HUES64 (cell line): ENCODE results near the gene CNTNAP5.

Experiments used
- H3K27ac ChIP-seq: 2 replicates; pipeline ENCODE4 v1.7.0; 2013; ENCODE audit warnings: low read depth, low read length, inconsistent platforms
- H3K27me3 ChIP-seq: 2 replicates; pipeline ENCODE4 v1.6.1; 2013; ENCODE audit warnings: mild to moderate bottlenecking, low read length; ENCODE audit not compliant: insufficient read depth
- H3K36me3 ChIP-seq: 2 replicates; pipeline ENCODE4 v1.6.1; 2013; ENCODE audit warnings: mild to moderate bottlenecking, low read length; ENCODE audit not compliant: insufficient read depth
- H3K4me1 ChIP-seq: 2 replicates; pipeline ENCODE4 v1.6.1; 2013; ENCODE audit warnings: mild to moderate bottlenecking, low read length, moderate library complexity; ENCODE audit not compliant: insufficient read depth
- H3K4me3 ChIP-seq: 2 replicates; pipeline ENCODE4 v1.5.1; 2013; ENCODE audit warnings: mild to moderate bottlenecking, low read length, moderate library complexity
- H3K9ac ChIP-seq: 2 replicates; pipeline ENCODE4 v1.6.1; 2013; ENCODE audit warnings: mild to moderate bottlenecking, low read depth, low read length
- H3K9me3 ChIP-seq: 2 replicates; pipeline ENCODE4 v1.6.1; 2013; ENCODE audit warnings: low read depth, low read length; ENCODE audit not compliant: insufficient read depth
- WGBS: fragments of 150-250, 120-280 bp; methylation state at CpG from one replicate; pipeline ENCODE4 v1.1.7; 2013; ENCODE audit warnings: missing lambda C conversion rate; 5-methylcytosine and 5-hydroxymethylcytosine counted together

The CNTNAP5 gene

DNA sequence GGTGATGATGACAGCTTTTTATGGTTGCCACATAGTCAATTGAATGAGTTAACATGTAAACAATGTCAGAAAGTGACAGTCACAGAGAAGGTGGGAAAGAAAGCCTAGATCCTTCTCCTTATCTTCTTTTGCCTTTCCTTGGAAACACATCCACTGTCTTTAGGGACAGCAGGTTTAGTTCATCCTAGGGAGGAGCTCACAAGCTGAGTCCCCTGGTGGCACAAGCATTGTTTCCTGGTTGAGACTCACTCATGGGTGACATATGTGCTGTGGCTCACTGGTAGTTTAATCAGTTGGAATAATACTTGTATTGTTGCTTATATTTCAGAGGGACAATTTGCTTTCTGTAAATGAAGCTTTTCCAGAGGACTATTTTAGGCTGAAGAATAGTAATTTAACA, 598.5 kb downstream of the CNTNAP5 start:
- Histone ChIP-seq H3K4me3 (no peak overlapping the region), H3K9me3 (no peaks in the 10 kb centered on the region), H3K27ac (no peak overlapping the region), H3K9ac (no peak overlapping the region), H3K36me3 (no peaks in the 10 kb centered on the region), H3K4me1 (no peaks in the 10 kb centered on the region), H3K27me3 (no peaks in the 10 kb centered on the region)

DNA sequence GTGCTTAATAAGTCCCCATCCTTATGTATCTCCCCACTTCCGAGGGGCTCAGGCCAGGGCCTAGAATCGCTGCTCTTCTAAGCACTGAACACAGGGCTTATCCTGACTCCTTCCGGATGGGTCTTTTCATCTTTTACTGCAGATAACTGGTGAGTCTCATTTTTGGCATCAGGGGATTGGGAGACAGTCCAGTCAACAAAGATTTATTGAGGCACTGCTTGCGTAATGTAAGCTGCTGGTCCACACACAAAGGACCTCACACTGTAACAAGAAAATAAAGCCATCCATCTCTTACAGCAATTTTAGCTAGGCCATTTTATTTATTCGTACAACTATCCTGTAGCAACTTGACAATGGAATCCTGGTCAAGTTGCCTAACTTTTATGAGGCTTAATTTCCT, 600.5 kb downstream of the CNTNAP5 start:
- H3K27me3 ChIP-seq: no peaks in the 10 kb centered on the region
- H3K9me3 ChIP-seq: no peaks in the 10 kb centered on the region
- H3K27ac ChIP-seq: no peak overlapping the region
- no peak overlapping the region for H3K4me3 ChIP-seq
- no peaks in the 10 kb centered on the region for H3K36me3 ChIP-seq
- 99% methylated on average over 5 of the region's 5 CpGs for WGBS
- no peaks in the 10 kb centered on the region for H3K4me1 ChIP-seq
- no peak overlapping the region for H3K9ac ChIP-seq

DNA sequence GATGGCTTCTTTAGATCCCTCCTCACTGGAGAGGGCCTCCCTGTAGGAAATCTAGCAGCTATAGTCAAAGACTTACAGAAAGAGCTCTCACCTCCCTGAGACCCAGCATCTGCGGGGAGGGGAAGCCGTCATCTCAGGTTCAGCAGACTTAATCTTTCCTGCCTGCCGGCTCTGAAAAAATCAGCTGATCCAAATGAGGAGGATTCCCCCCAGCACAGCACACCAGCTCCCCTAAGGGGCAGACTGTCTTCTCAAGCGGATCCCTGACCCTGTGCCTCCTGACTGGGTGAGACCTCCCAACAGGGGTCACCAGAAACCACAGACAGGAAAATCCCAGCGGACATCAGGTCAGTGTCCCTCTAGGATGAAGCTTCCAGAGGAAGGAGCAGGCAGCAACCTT, 601.9 kb downstream of the CNTNAP5 start:
- no peak overlapping the region for H3K4me3 ChIP-seq

DNA sequence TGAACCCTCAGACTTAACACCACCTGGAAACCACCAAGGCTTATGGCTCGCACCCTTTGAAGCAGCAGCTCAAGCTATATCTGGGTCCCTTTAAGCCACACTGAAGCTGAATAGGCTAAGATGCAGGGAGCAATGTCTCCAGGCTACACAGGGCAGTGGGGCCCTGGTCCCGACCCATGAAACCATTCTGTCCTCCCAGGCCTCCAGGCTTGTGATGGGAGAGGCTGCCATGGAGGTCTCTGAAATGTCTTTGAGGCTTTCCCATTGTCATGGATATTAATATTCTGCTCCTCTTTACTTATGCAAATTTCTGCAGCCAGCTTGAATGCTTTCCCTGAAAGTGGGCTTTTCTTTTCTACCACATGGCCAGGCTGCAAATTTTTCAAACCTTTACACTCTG, 608.7 kb downstream of the CNTNAP5 start:
- H3K36me3 ChIP-seq: no peaks in the 10 kb centered on the region
- 96% methylated on average over 2 of the region's 2 CpGs for WGBS
- no peak overlapping the region for H3K9ac ChIP-seq
- no peaks in the 10 kb centered on the region for H3K27me3 ChIP-seq
- no peak overlapping the region; the same call in 1 of the 2 replicates for H3K4me3 ChIP-seq
- no peak overlapping the region for H3K27ac ChIP-seq
- H3K9me3 ChIP-seq: peaks cover 27% of the 10 kb centered on the region; the same call in 1 of the 2 replicates
- no peaks in the 10 kb centered on the region for H3K4me1 ChIP-seq

More for the DNA sequence above, 601.9 kb downstream of the CNTNAP5 start:
- no peaks in the 10 kb centered on the region for H3K4me1 ChIP-seq
- peaks cover 4% of the 10 kb centered on the region; the same call in 1 of the 2 replicates for H3K9me3 ChIP-seq
- H3K36me3 ChIP-seq: no peaks in the 10 kb centered on the region
- no peak overlapping the region for H3K9ac ChIP-seq
- 92% methylated on average over 5 of the region's 5 CpGs for WGBS
- no peak overlapping the region for H3K27ac ChIP-seq
- H3K27me3 ChIP-seq: no peaks in the 10 kb centered on the region

DNA sequence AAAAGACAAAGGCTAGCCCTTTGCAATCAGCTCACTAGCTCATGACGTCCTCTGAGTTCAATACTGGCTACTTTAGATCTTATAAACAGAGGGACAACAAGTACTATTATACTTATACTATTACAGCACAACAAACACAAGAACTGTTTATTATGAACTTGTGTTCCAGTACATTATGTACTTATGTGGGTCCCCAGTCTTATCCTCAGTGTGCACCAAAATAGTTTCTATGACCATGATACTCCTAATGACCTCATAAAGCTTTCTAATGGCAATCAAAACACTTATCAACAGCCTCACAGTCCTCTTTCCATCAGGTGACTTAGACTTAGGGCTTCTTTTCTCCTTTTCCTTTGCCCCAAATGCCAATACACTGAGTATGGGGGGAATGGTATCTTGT, 614.4 kb downstream of the CNTNAP5 start:
- no peak overlapping the region for H3K27ac ChIP-seq
- no peaks in the 10 kb centered on the region for H3K36me3 ChIP-seq
- H3K27me3 ChIP-seq: no peaks in the 10 kb centered on the region
- peaks cover 4% of the 10 kb centered on the region; the same call in 1 of the 2 replicates for H3K9me3 ChIP-seq
- H3K9ac ChIP-seq: no peak overlapping the region
- 84% methylated on average over 1 of the region's 1 CpG for WGBS
- no peaks in the 10 kb centered on the region for H3K4me1 ChIP-seq
- no peak overlapping the region for H3K4me3 ChIP-seq

DNA sequence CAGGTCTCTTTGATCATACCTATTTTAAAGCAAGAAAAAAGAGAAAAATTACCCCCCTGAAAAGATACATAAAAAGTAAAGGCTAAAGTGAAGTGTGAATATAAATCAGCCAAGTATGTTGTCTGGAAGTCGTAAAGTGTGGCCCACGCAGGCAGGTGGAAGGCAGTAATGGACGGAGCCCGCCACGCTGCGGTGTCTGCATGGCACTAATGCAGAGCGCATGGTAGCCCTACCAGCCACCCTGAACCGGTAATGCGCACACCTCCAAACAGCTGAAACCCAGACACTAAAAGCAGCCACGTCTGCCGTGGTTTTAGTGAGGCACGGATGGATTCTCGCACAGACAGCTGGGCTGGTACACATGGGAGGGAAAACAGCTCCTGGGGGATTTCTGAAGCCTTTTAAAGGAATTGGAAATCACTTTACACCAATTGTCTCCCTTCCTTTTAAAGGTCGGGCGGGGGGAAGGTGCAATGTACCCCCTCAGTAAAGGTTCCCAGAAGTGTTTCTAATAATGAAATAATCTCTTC, 615.2 kb downstream of the CNTNAP5 start:
- Histone ChIP-seq H3K36me3 (no peaks in the 10 kb centered on the region), H3K27me3 (no peaks in the 10 kb centered on the region), H3K27ac (no peak overlapping the region), H3K9ac (no peak overlapping the region), H3K4me1 (no peaks in the 10 kb centered on the region), H3K4me3 (no peak overlapping the region), H3K9me3 (no peaks in the 10 kb centered on the region)
- 97% methylated on average over 15 of the region's 15 CpGs for WGBS

DNA sequence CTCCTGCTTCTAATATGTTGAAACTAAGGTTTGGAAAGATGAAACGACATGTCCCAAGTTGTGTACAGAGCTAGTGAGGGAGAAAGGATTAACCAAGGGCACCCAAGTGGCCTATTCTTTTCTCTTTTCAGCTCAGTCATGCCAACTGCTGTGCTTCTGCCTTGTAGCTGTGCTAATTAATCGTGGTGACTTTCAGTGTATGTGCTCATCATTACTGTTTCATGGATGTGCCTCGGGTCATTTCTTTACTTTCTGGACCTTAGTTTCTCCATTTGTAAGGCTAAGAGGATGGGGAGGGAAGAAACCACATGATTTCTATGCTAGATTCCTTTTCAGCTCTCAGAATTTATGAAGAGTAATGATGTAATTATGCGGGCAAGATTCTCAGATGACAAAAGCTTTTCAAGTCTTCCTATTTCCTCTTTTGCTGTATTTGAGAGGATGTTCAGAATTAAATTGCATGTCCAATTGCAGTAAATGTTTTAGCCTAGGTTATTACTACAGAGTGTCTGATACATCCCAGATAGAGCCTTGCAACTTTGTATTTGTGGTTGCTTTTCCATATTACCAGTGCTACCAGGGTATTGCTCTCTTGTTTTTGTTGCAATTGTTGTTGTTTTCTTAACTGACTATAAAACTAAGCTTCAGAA, 621.2 kb downstream of the CNTNAP5 start:
- no peak overlapping the region for H3K27ac ChIP-seq
- WGBS: 85% methylated on average over 4 of the region's 4 CpGs
- no peaks in the 10 kb centered on the region for H3K27me3 ChIP-seq
- H3K36me3 ChIP-seq: no peaks in the 10 kb centered on the region
- no peak overlapping the region for H3K9ac ChIP-seq
- H3K4me3 ChIP-seq: no peak overlapping the region
- no peaks in the 10 kb centered on the region for H3K9me3 ChIP-seq
- peaks cover 7% of the 10 kb centered on the region; the same call in 1 of the 2 replicates for H3K4me1 ChIP-seq

DNA sequence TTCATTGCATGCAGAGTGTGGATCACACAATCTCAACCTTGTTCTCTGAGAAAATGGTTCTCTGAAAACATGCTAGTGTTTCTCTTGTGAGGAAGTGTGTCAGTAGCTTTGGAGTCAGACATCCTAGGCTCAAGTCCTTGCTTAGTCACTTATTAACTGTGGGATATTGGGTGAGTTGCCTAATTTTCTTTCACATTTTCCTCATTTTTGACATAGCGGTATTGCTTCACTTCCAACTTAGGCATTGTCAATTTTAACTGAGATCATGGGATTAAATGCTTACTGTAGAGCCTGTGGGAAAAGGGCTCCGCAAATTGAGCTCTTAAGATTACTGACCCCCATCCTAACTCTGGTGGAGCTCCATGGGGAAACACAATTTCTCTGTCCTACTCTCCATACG, 622.2 kb downstream of the CNTNAP5 start:
- 97% methylated on average over 3 of the region's 3 CpGs for WGBS

DNA sequence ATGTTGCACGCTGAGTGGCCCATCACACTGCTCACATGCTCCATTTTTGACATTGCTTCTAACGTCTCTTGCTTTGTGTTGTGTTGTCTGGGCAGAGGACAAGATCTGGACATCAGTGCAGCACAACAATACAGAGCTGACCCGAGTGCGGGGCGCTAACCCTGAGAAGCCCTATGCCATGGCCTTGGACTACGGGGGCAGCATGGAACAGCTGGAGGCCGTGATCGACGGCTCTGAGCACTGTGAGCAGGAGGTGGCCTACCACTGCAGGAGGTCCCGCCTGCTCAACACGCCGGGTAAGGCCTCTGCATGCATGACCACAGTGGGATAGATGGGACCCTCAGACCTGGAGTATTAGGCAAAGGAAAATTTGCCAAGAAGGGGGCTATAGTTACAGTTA, 622.6 kb downstream of the CNTNAP5 start:
- Histone ChIP-seq H3K9me3 (no peaks in the 10 kb centered on the region), H3K27me3 (no peaks in the 10 kb centered on the region), H3K27ac (no peak overlapping the region), H3K4me3 (no peak overlapping the region), H3K36me3 (no peaks in the 10 kb centered on the region), H3K4me1 (peaks cover 12% of the 10 kb centered on the region; the same call in 1 of the 2 replicates), H3K9ac (no peak overlapping the region)
- WGBS: 87% methylated on average over 12 of the region's 12 CpGs

More for the DNA sequence above, 622.2 kb downstream of the CNTNAP5 start:
- H3K27me3 ChIP-seq: no peaks in the 10 kb centered on the region
- H3K36me3 ChIP-seq: no peaks in the 10 kb centered on the region
- peaks cover 10% of the 10 kb centered on the region; the same call in 1 of the 2 replicates for H3K4me1 ChIP-seq
- H3K9ac ChIP-seq: no peak overlapping the region
- H3K9me3 ChIP-seq: no peaks in the 10 kb centered on the region
- H3K4me3 ChIP-seq: no peak overlapping the region
- H3K27ac ChIP-seq: no peak overlapping the region

DNA sequence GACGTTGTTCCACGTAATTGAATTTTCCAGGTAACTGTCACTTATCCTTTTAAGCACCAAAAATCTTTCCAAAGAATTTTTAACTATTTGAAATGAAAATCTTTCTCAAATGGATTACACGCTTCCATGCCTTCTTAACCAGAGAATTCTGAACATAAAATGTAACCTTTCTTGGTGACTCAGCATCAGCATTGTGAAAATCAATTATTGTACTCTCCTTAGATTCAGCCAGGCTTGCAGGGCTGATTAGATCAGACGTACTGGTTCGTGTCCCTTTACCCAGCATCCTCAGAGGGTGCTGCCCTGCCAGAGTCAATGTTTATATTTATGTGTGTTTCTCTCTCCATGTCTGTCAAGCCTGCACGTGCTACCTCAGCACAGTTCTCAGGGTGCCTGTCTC, 623.9 kb downstream of the CNTNAP5 start:
- Histone ChIP-seq H3K4me3 (no peak overlapping the region), H3K9me3 (no peaks in the 10 kb centered on the region)
- WGBS: 92% methylated on average over 6 of the region's 6 CpGs

DNA sequence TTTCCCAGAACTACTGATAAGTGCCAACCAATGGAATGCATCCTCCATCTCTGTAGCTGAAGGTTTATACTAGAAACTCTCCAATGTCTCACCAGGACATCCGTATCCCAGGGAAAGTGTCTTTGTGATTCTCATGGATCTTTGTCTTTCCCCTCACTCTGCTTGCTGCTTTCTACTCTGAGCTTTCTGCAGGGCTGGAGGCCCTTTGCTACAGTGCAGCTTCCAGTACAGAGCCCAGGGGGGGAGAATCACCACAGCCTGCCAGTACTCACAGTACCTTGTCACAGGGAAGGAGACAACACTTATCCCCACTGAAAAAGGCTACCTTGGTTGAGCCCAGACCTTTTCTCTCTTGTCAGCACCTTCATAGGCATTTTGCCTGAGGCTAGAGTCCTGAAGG, 627.0 kb downstream of the CNTNAP5 start:
- Histone ChIP-seq H3K9me3 (no peaks in the 10 kb centered on the region), H3K4me3 (no peak overlapping the region), H3K9ac (no peak overlapping the region), H3K36me3 (no peaks in the 10 kb centered on the region), H3K27ac (no peak overlapping the region), H3K4me1 (0 out of 2 replicates have a peak, but pooled peaks cover 5% of the 10 kb centered on the region), H3K27me3 (no peaks in the 10 kb centered on the region)
- 84% methylated on average over 1 of the region's 1 CpG for WGBS

More for the DNA sequence above, 623.9 kb downstream of the CNTNAP5 start:
- H3K27me3 ChIP-seq: no peaks in the 10 kb centered on the region
- H3K9ac ChIP-seq: no peak overlapping the region
- H3K27ac ChIP-seq: no peak overlapping the region
- no peaks in the 10 kb centered on the region for H3K36me3 ChIP-seq
- H3K4me1 ChIP-seq: peaks cover 12% of the 10 kb centered on the region; the same call in 1 of the 2 replicates
